B cell (primary cell): ENCODE data around the gene PSMD6. TPM values are rescaled to one million over a fixed set of nuclear protein-coding genes. Genes with fewer than 3 reads are reported as not detected.

ENCODE experiments used
- ATAC-seq: fragments of 200-7000 bp; cut with Tn5 transposase; one replicate; pipeline ENCODE4 v1.10.0; 2021; ENCODE audit warnings: low read depth, mild to moderate bottlenecking, moderate number of reproducible peaks, moderate library complexity
- CTCF ChIA-PET: fragments of 350-600 bp; sonication (Branson Sonifier 250); formaldehyde crosslinking; loops from one replicate; lab custom pipeline; 2021; ENCODE audit warnings: antibody characterized with exemption, inconsistent platforms; lab: Charles Lee
- POLR2A ChIA-PET: fragments of 350-600 bp; sonication (Branson Sonifier 250); formaldehyde crosslinking; loops from one replicate; lab custom pipeline; 2021; ENCODE audit warnings: antibody characterized with exemption; lab: Charles Lee
- DNase-seq: peaks from one replicate; pipeline ENCODE4 v3.0.0; 2013
- H2AFZ ChIP-seq: 2 replicates; pipeline ENCODE4 v1.6.1; 2012; ENCODE audit warnings: mild to moderate bottlenecking, low read depth, low read length; ENCODE audit not compliant: insufficient read depth, poor library complexity, severe bottlenecking
- H3K27ac ChIP-seq, 2 donors: 1 replicate in 1 of 2; 2 replicates in 1 of 2; pipeline ENCODE4 v1.5.1; 2012 to 2013; ENCODE audit warnings: low read length in 2 of 2, mild to moderate bottlenecking in 2 of 2, moderate library complexity in 1 of 2
- H3K27me3 ChIP-seq, 4 experiments: fragments of 200-600 bp in 1 of 4; sonication (generic) in 1 of 4; replicated peaks in 1 of 4; 1 replicate in 2 of 4; 2 replicates in 2 of 4; pipeline versions ENCODE4 v1.6.1 to v1.7.0; 2013 to 2016; ENCODE audit warnings: low read length in 3 of 4, mild to moderate bottlenecking in 2 of 4, mixed read lengths in 1 of 4, moderate library complexity in 1 of 4; ENCODE audit not compliant: insufficient read depth in 4 of 4, control insufficient read depth in 3 of 4; ENCODE audit errors: control extremely low read depth in 1 of 4
- H3K36me3 ChIP-seq, 2 experiments: replicated peaks in 1 of 2; 1 replicate in 1 of 2; 2 replicates in 1 of 2; pipeline versions ENCODE4 v1.6.1 to v1.7.1; 2013; ENCODE audit warnings: low read length in 1 of 2; ENCODE audit not compliant: insufficient read depth in 2 of 2, control insufficient read depth in 1 of 2; ENCODE audit errors: control extremely low read depth in 1 of 2, extremely low read depth in 1 of 2
- H3K4me1 ChIP-seq, 2 donors: fragments of 200-600 bp in 1 of 2; sonication (generic) in 1 of 2; 1 replicate in 1 of 2; 2 replicates in 1 of 2; pipeline versions ENCODE4 v1.5.1 to v1.6.1; 2013 to 2017; ENCODE audit warnings: low read length in 2 of 2; ENCODE audit not compliant: control insufficient read depth in 2 of 2, insufficient read depth in 2 of 2
- H3K4me2 ChIP-seq: replicated peaks from 2 replicates; pipeline ENCODE3; 2012; ENCODE audit warnings: mild to moderate bottlenecking, low read depth, low read length; ENCODE audit not compliant: poor library complexity, severe bottlenecking
- H3K4me3 ChIP-seq, 5 experiments: fragments of 200-600 bp in 1 of 5; sonication (generic) in 1 of 5; 1 replicate in 3 of 5; 2 replicates in 2 of 5; pipeline versions ENCODE4 v1.5.1 to v1.7.0; 2011 to 2016; ENCODE audit warnings: low read length in 4 of 5, mild to moderate bottlenecking in 4 of 5, low read depth in 2 of 5, control low read depth in 1 of 5, moderate library complexity in 1 of 5; ENCODE audit not compliant: insufficient read depth in 1 of 5; ENCODE audit errors: control extremely low read depth in 1 of 5, extremely low read depth in 1 of 5
- H3K79me2 ChIP-seq: fragments of 200-600 bp; sonication (generic); one replicate; pipeline ENCODE4 v1.6.0; 2016; ENCODE audit warnings: low read length; ENCODE audit not compliant: control insufficient read depth, insufficient read depth
- H3K9ac ChIP-seq: fragments of 200-600 bp; sonication (generic); 2 replicates; pipeline ENCODE4 v1.6.1; 2017; ENCODE audit warnings: mild to moderate bottlenecking, low read length, moderate library complexity
- H3K9me3 ChIP-seq, 3 donors: one replicate each; pipeline versions ENCODE4 v1.6.1 to v1.7.1; 2013; ENCODE audit warnings: low read length in 2 of 3; ENCODE audit not compliant: control insufficient read depth in 2 of 3, insufficient read depth in 1 of 3; ENCODE audit errors: control extremely low read depth in 1 of 3
- H4K20me1 ChIP-seq: 2 replicates; pipeline ENCODE4 v1.6.0; 2012; ENCODE audit warnings: mild to moderate bottlenecking, low read length; ENCODE audit not compliant: insufficient read depth, control insufficient read depth, poor library complexity, severe bottlenecking
- H3K27ac Mint-ChIP-seq: one replicate; pipeline ENCODE4 v1.8.0; 2021; ENCODE audit warnings: mixed read lengths
- H3K27me3 Mint-ChIP-seq: one replicate; pipeline ENCODE4 v1.8.0; 2021; ENCODE audit warnings: mixed read lengths
- H3K4me1 Mint-ChIP-seq: one replicate; pipeline ENCODE4 v1.8.0; 2021; ENCODE audit warnings: mixed read lengths
- H3K4me3 Mint-ChIP-seq: one replicate; pipeline ENCODE4 v1.8.0; 2021; ENCODE audit warnings: mixed read lengths
- H3K9me3 Mint-ChIP-seq: one replicate; pipeline ENCODE4 v1.8.0; 2022; ENCODE audit warnings: mixed read lengths; ENCODE audit not compliant: insufficient read depth
- CTCF ChIP-seq: fragments of 200-600 bp; IDR thresholded peaks from one replicate; pipeline ENCODE4 v1.8.0; 2022; ENCODE audit warnings: antibody characterized with exemption, mild to moderate bottlenecking
- EZH2 ChIP-seq: IDR thresholded peaks from 2 replicates; pipeline ENCODE4 v1.6.1; 2012; ENCODE audit warnings: borderline replicate concordance, low read depth, mild to moderate bottlenecking, moderate library complexity, low read length; ENCODE audit not compliant: insufficient read depth, poor library complexity, severe bottlenecking
- WGBS: methylation state at CpG from one replicate; pipeline ENCODE4 v1.1.5; 2013; ENCODE audit warnings: missing lambda C conversion rate; ENCODE audit not compliant: insufficient coverage; 5-methylcytosine and 5-hydroxymethylcytosine counted together
- intact Hi-C: fragments of 100-400 bp; cut with micrococcal nuclease; formaldehyde crosslinking; loops from one replicate; pipeline ENCODE4 v1.10.0; 2022
- polyA plus RNA-seq: library from polyadenylated mRNA; depleted of rRNA; stranded (reverse); fragments of >200 nt; gene quantifications from 2 replicates; pipeline ENCODE4 v1.2.3, GENCODE V29; 2012
- total RNA-seq, 2 donors: library from RNA; stranded (reverse); fragments of 120-200 nt in 1 of 2; gene quantifications; 1 replicate in 1 of 2; 2 replicates in 1 of 2; pipeline versions ENCODE4 v1.2.3 to v1.2.4, GENCODE V29; 2013 to 2022

PSMD6 gene
- total and polyA plus RNA-seq, 2 donors (not counting 1 experiment from before 2014, with no cell fraction given) = 34.7 to 63.4 TPM

GRCh38 chr3:64030741-64031140, 7.4 kb upstream of the PSMD6 start:
- intact Hi-C loops = loop anchor here (5.0 kb wide), 1 partner anchor 1722 kb away; no protein-coding TSS in a partner anchor
- Histone ChIP-seq H3K79me2 (no peaks in the 10 kb centered on the region), H3K4me2 (peak overlapping the region; percentile 62), H3K27ac (peak overlapping the region in 1 of 2 donors; percentile 11), H3K27me3 (peaks cover 2 to 20% (median 11%) of the 10 kb centered on the region in 4 experiments), H3K9ac (peak overlapping the region; percentile 34), H3K9me3 (peaks cover 0 to 3% (median 0%) of the 10 kb centered on the region in 3 donors), H3K4me1 (peaks cover 3 to 8% of the 10 kb centered on the region in 2 donors), H3K36me3 (no peaks in the 10 kb centered on the region), H3K4me3 (peak overlapping the region; percentile 11 to 55 (median 41)), H2AFZ (peak overlapping the region; percentile 55), H4K20me1 (no peaks in the 10 kb centered on the region)
- DNase-seq (peak; percentile 88), ATAC-seq (peak; percentile 96)
- peak overlapping the region; percentile 69 for H3K27ac Mint-ChIP-seq
- H3K9me3 Mint-ChIP-seq = no peaks in the 10 kb centered on the region
- H3K4me3 Mint-ChIP-seq = peak overlapping the region; percentile 89
- H3K4me1 Mint-ChIP-seq = peaks cover 7% of the 10 kb centered on the region
- peaks cover 24% of the 10 kb centered on the region for H3K27me3 Mint-ChIP-seq
- POLR2A ChIA-PET = interaction anchor here (0.7 kb wide), 1 partner anchor 66 kb away, joined by 4 read pairs; no protein-coding TSS in a partner anchor
- TF ChIP-seq CTCF = peak; percentile 91
- no peak for TF ChIP-seq EZH2
- CTCF ChIA-PET = interaction anchor here (0.7 to 3.7 kb wide), 10 partner anchors 9 to 453 kb away, joined by 3 to 65 read pairs (median 6); no protein-coding TSS in a partner anchor
- 5% methylated on average over 16 of the region's 16 CpGs for WGBS

GRCh38 chr3:64029287-64029686, 6.0 kb upstream of the PSMD6 start:
- H3K9me3 Mint-ChIP-seq = no peaks in the 10 kb centered on the region
- intact Hi-C loops = no loop called here
- Histone ChIP-seq H3K4me1 (peaks cover 3 to 8% of the 10 kb centered on the region in 2 donors), H3K4me3 (no peak overlapping the region), H2AFZ (no peak overlapping the region), H3K27ac (no peak overlapping the region), H3K4me2 (no peak overlapping the region), H3K9me3 (peaks cover 0 to 3% (median 0%) of the 10 kb centered on the region in 3 donors), H4K20me1 (no peaks in the 10 kb centered on the region), H3K36me3 (no peaks in the 10 kb centered on the region), H3K9ac (no peak overlapping the region), H3K27me3 (peaks cover 2 to 20% (median 11%) of the 10 kb centered on the region in 4 experiments), H3K79me2 (peaks cover 4% of the 10 kb centered on the region)
- ChIA-PET POLR2A (no interaction called here), CTCF (interaction anchor here (2.9 to 3.7 kb wide), 3 partner anchors 371 to 455 kb away, joined by 7 to 65 read pairs (median 17); no protein-coding TSS in a partner anchor)
- no peak for DNase-seq
- ATAC-seq = no peak
- WGBS = 90% methylated on average over 2 of the region's 4 CpGs
- peaks cover 20% of the 10 kb centered on the region for H3K27me3 Mint-ChIP-seq
- peaks cover 8% of the 10 kb centered on the region for H3K4me1 Mint-ChIP-seq
- H3K27ac Mint-ChIP-seq = no peak overlapping the region
- no peak overlapping the region for H3K4me3 Mint-ChIP-seq
- no peak for TF ChIP-seq CTCF
- no peak for TF ChIP-seq EZH2
